HG02885 (cell line): ENCODE results near the gene COG3.

Experiments used
- ATAC-seq: cut with Tn5 transposase; IDR thresholded peaks from one replicate; pipeline ENCODE4 v1.9.1; 2021; ENCODE audit warnings: mild to moderate bottlenecking; ENCODE audit not compliant: unreplicated experiment, poor library complexity

COG3 gene

GRCh38 chr13:45445053-45445452, 19.7 kb upstream of the COG3 start:
- ATAC-seq: no peak

DNA sequence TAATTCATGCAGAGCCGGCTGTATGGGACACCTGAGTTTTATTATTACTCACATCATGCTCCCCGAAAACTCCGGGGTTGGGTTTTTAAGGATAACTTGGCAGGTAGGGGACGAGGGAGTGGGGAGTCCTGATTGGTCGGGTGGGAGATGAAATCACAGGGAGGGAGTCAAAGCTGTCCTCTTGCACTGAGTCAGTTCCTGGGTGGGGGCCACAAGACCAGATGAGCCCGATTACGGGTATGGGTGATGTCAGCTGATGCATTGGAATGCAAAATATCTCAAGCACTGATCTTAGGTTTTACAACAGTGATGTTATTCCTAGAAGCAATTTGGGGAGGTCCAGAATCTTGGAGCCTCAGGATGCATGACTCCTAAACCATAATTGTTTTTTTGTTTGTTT, 18.6 kb upstream of the COG3 start:
- ATAC-seq: no peak

- no peak for ATAC-seq
Observed at GRCh38 chr13:45447050-45447661, 17.6 kb upstream of the COG3 start.

GRCh38 chr13:45448965-45449559, 15.7 kb upstream of the COG3 start:
- ATAC-seq: no peak

- no peak for ATAC-seq
Observed at GRCh38 chr13:45451282-45451681, 13.5 kb upstream of the COG3 start.

- no peak for ATAC-seq
Observed at GRCh38 chr13:45454204-45454603, 10.5 kb upstream of the COG3 start.

DNA sequence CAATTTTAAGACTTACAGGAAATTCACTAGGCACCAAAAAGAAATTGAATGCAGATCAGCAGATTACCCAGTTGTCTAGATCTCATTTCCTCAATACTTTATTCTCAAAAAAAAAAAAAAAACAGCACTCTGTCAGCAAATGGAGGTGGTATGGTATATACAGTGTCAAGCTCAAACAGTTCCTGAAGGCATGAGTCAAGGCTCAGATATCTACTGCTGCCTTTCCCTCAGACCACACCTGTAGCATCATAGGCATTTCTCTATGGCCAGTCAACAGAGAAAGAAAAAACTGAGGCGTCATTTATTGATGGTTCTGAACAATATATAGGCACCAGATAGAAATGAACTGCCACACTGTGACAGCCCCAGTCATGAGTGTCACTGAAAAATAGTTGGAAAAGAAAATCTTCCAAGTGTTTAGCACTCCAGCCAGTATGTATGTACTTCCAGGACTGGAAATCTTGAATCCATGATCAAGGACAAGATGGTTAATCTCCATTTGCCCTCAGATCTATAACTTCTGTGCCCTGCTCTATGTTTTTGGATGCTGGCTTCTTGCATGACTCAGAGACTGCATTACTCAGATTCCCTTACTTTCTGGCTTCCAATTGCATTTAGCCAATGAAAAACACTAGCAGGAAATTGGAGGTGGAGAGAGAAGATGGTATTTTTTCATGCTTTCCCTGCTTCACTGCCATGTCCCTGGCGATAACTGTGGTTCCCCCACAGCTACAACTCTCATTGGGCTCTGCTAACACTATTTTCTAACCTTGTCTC, 8.4 kb upstream of the COG3 start:
- ATAC-seq: no peak

- no peak for ATAC-seq
Observed at GRCh38 chr13:45464141-45464686, 525 bp upstream of the COG3 start.

DNA sequence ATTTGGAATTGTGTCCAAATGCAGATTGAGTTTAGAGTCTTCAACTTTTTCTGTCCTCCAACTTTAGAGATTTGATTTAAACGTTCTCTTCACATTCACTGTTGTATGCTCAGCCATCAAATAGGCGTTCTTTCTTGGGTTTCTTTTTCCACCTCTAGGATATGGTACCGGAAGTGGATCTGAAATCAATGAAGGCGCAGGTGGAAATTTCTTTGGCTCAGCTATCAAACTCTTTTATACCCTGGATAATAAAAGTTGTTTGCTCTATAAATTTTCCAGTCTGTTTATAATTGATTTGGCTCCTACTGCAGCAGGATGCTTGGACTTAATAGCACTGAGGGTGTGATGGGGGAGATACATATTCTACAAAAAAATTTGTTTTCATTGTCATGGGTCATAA, 1.6 kb downstream of the COG3 start:
- ATAC-seq: no peak

- no peak for ATAC-seq
Observed at GRCh38 chr13:45468635-45469034, 3.9 kb downstream of the COG3 start.

GRCh38 chr13:45472171-45472705, 7.5 kb downstream of the COG3 start:
- no peak for ATAC-seq

DNA sequence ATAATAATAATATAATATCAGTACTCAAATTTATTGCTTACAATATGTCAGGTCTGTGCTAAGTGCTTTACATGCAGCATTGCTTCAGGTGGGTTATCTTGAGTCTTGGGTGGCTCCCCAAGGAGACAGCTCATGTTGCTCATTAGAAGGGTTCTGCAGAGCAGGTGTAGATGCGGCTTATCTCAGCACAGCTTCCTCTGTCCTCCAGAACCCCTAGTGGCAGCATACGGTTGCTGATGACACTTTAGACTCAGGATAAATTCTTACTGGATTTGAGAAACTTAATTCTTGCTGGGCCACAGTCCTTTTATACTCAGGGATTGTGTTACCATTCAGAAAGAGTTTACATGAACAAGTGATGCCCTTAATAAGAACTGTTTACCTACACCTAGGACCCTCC, 8.9 kb downstream of the COG3 start:
- no peak for ATAC-seq

DNA sequence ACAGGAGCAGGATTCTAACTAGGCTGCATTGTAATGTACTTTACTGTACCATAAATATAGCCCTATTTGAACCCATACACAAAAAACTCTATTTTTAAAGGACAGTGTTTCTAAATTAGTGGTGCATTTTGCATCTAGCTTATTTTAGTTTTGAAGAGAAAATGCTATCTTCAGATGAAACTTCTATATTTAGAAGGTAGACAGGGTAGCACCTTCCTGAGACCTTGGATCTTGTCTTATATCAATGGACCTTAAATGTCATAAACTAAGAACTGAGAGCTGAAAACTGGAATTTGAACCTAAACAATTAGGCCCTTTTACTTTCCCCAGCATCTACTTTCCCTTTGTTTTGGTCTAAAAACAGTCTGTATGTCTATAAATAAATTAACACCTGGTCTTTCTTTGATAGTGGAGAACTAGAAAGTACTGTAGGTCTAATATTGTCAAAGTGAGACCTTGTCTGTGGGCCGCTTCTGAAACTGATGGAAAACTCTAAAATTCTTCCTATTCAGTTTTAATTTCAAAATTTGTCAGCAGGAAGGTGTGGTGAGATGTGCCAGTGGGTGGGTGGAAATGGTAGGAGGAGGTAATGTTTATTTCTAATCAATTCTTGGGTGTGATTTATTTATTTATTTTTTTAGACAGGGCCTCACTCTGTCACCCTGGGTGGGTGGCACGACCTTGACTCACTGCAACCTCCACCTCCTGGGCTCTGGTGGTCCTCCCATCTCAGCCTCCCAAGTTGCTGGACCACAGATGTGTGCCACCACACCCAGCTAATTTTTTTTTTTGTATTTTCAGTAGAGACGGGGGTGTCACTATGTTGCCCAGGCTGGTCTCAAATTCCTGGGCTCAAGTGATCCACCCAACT, 10.1 kb downstream of the COG3 start:
- ATAC-seq: peak; percentile 71

GRCh38 chr13:45479661-45480060, 14.9 kb downstream of the COG3 start:
- ATAC-seq: no peak

DNA sequence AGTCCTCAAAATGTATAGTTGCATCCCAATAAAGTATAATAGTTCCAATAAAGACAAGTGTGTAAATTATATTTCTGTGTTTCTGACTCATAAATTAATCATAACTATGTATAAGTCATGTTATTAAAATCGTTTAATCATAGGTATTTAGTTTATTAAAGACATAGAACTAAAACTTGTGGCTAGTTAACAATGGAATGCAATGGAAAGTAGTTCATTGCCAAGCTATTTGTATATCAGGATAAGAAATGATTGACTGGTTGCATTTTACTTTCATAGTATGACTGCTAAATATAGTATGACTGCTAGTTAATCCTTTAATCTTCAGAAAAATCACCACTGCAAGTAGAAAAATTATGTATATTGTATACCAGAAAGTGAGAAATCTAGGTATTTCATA, 16.9 kb downstream of the COG3 start:
- no peak for ATAC-seq

DNA sequence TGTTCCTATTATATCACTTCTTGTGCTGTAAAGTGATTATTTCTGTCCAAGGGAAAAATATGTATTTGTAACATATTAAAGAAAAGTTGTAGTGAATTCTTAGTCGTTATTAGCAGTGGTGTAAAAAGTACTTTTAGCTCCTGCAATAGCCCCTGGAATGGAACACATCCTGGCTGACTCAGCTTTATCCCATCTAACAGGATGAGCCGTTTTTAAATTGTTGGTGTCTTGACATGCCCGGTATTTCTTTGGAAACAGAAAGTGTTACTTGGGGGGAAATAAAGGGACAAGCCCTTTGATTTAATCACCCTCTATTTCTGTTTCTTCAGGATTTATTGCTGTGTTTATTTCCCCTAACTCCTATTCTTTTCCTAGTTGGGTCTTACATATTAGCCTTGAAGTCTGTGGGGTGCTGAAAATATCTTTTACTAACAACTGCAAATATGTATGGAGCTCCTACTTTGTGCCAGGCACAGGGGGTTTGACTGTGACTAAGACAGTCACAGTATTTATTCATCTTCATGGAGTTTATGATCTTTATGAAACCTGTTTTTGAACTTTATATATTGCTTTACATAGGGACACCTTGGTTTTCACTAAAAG, 17.9 kb downstream of the COG3 start:
- ATAC-seq: no peak

DNA sequence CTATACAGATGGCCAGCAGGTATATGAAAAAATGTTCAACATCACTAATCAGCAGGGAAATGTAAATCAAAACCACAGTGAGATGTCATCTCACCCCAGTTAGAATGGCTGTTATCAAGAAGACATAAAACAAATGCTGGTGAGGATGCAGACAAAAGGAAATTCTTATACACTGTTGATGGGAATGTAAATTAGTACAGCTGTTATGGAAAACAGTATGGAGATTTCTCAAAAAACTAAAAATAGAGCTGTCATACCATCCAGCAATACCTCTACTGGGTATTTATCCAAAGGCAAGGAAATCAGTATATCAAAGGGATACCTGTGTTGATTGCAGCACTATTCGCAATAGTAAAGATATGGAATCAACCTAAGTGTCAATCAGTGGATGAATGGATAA, 22.9 kb downstream of the COG3 start:
- no peak for ATAC-seq

DNA sequence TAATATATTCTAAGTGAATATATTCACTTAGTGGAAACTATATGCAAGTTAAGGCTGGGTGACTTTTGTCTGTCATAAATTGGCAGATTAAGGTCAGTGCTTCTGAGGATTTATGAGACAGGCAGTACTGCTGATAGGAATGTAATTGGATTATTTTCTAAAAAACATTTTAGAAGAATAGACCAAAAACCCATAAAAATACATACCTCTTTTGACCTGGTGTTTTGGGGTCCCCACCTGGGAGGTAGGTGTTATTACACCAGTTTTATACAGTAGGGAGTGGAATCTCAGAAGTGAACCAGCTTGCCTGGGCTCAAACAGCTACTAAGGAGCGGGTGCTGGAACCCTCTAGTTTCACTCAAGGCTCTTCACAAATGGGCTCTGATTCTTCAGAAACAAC, 25.3 kb downstream of the COG3 start:
- ATAC-seq: peak; percentile 56

DNA sequence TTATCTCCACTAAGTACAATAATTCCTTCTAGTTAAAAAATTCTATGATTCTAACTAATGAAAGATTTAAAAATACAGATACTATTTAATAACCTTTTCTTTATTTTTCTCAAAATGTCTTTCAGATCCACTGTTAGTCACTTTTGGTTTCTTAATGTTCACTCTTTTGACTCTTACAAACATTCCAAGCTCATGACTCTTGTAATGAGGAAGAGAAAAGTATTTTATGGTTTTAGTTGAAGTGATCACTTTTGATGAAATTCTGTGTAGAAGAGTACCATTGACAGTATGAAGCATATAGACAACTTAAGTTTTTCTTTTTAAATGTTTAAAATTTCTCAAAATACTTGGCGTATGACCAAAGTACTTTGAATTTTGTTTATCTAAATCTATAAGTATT, 27.8 kb downstream of the COG3 start:
- no peak for ATAC-seq

DNA sequence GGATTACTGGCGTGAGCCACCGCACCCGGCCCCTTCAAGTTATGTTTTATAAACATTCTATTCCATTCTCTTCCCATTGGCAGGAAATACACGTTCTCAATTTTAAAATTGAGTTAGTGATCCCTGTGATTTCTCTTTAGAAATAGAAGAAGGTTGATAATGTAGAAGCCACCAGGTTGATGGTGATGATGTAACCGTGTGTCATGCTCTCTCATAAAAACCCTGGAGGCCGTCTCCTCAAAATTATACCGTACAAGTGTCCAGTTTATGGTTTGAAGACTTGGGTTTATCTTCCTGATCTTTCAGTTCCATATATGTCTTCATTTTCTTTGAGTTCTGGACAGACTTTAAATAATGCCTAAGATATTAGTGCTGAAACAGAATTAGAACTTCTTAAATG, 32.2 kb downstream of the COG3 start:
- ATAC-seq: no peak
